Calu3 (cell line): ENCODE measurements around the gene ARMH2. TPM values are rescaled to one million over a fixed set of nuclear protein-coding genes. Genes with fewer than 3 reads are reported as not detected.

ENCODE experiments used
- BruUV-seq: library from RNA; stranded (reverse); fragments of 400-500 nt; replicated peaks from 2 replicates; lab custom pipeline; 2021; lab: Mats Ljungman, UMichigan
- CTCF ChIA-PET: fragments of 300-600 bp; sonication (Branson Sonifier 250); formaldehyde crosslinking; loops from one replicate; lab custom pipeline; 2022; ENCODE audit warnings: antibody characterized with exemption; lab: Charles Lee
- DNase-seq: peaks from one replicate; pipeline ENCODE4 v3.0.0; 2022
- H3K27ac Mint-ChIP-seq: one replicate; pipeline ENCODE4 v1.8.0; 2022; ENCODE audit warnings: mixed read lengths; ENCODE audit not compliant: unreplicated experiment
- H3K27me3 Mint-ChIP-seq: one replicate; pipeline ENCODE4 v1.8.0; 2022; ENCODE audit warnings: mixed read lengths; ENCODE audit not compliant: unreplicated experiment
- H3K36me3 Mint-ChIP-seq: one replicate; pipeline ENCODE4 v1.8.0; 2022; ENCODE audit warnings: mild to moderate bottlenecking, moderate library complexity, mixed read lengths; ENCODE audit not compliant: insufficient read depth, unreplicated experiment
- H3K4me1 Mint-ChIP-seq: one replicate; pipeline ENCODE4 v1.8.0; 2022; ENCODE audit warnings: mild to moderate bottlenecking, low read depth, mixed read lengths; ENCODE audit not compliant: unreplicated experiment
- H3K4me3 Mint-ChIP-seq: one replicate; pipeline ENCODE4 v1.8.0; 2022; ENCODE audit warnings: mild to moderate bottlenecking, low read depth, moderate library complexity, mixed read lengths; ENCODE audit not compliant: unreplicated experiment
- H3K9me3 Mint-ChIP-seq: one replicate; pipeline ENCODE4 v1.8.0; 2022; ENCODE audit warnings: low read depth, mixed read lengths; ENCODE audit not compliant: unreplicated experiment
- intact Hi-C: fragments of 100-400 bp; cut with micrococcal nuclease; formaldehyde crosslinking; loops from one replicate; pipeline ENCODE4 v1.10.0; 2022; ENCODE audit not compliant: unreplicated experiment
- total RNA-seq: library from RNA; stranded (reverse); gene quantifications from 2 replicates; pipeline ENCODE4 v1.2.3, GENCODE V29; 2022
- TF ChIP-seq, protein P1 (sequence below): fragments of 200-600 bp; IDR thresholded peaks from one replicate; pipeline ENCODE4 v1.8.0; 2022; ENCODE audit warnings: antibody characterized with exemption; ENCODE audit not compliant: unreplicated experiment

Gene ARMH2
- total RNA-seq, 1 experiment from 2014 or later: not detected

DNA sequence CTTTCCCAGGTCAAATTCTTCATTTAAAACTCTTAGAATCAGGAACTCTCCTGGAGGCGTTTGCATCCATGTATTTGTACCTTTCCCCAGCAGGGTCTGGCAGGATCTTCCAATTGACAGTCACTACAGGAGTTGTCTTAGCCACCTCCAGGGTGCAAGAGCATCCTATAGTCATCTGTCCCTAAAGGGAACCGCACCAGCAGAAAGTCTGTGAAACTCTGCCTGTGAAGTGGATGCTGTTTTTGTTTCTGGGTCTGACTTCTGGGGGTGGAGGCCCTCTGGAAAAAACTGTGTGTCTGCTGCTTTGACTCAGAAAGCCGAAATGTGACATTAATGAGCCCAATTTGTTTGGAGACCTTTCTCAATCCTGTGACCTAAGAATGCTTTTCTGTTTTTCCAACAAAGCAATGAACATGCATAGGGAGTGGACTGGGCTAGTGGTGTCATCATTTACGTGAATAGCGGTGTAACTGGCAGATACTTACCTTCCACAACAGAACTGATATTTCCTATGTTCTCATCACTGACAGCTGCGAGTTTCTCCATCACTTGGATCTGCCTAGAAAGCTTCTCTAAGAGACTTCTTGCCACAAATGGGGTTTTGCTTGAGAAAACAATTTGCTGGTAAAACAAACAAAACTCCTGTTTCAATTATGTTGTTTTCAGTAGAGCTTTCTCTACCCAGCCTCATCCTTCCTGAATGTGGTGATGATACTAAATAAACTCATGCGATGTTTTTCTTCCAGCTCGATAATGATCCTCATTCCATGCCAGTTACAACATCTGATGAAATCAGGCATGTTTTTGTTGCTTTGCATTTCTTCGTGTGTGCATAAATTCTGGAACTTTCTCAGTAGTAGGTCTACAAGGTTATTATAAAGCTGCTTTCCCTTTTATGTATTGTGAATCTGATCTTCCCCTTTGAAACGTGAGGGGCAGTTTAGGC, 33.3 kb upstream of the ARMH2 start:
- Mint-ChIP-seq H3K4me1 (peaks cover 36% of the 10 kb centered on the region), H3K27ac (no peak overlapping the region), H3K9me3 (peaks cover 4% of the 10 kb centered on the region), H3K4me3 (no peak overlapping the region), H3K36me3 (no peaks in the 10 kb centered on the region), H3K27me3 (no peaks in the 10 kb centered on the region)
- no peak for DNase-seq
- CTCF ChIA-PET: interaction anchor here (0.8 kb wide), 1 partner anchor 9 kb away, joined by 3 read pairs; no protein-coding TSS in a partner anchor
- TF ChIP-seq, protein P1, sequence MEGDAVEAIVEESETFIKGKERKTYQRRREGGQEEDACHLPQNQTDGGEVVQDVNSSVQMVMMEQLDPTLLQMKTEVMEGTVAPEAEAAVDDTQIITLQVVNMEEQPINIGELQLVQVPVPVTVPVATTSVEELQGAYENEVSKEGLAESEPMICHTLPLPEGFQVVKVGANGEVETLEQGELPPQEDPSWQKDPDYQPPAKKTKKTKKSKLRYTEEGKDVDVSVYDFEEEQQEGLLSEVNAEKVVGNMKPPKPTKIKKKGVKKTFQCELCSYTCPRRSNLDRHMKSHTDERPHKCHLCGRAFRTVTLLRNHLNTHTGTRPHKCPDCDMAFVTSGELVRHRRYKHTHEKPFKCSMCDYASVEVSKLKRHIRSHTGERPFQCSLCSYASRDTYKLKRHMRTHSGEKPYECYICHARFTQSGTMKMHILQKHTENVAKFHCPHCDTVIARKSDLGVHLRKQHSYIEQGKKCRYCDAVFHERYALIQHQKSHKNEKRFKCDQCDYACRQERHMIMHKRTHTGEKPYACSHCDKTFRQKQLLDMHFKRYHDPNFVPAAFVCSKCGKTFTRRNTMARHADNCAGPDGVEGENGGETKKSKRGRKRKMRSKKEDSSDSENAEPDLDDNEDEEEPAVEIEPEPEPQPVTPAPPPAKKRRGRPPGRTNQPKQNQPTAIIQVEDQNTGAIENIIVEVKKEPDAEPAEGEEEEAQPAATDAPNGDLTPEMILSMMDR: no peak
- intact Hi-C loops: no loop called here
- no TSS peak for BruUV-seq

DNA sequence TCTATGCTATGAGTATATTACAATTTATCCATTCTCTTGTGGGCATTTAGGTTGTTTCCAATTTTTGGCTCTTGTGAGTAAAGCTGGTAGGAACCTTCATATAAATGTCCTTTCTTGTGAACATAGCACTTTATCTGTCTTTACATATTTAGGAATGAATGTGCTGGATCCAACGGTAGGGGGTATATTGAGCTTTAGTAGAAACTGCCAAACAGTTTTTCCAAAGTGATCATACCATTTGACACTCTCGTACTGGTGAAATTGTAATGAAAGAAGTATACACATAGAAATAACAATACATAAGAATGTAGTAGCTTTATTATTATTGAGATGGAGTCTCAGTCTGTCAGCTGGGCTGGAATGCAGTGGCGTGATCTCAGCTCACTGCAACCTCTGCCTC, 30.9 kb upstream of the ARMH2 start:
- H3K4me1 Mint-ChIP-seq: peaks cover 39% of the 10 kb centered on the region
- no peak overlapping the region for H3K4me3 Mint-ChIP-seq
- no peak for DNase-seq
- H3K9me3 Mint-ChIP-seq: peaks cover 4% of the 10 kb centered on the region
- no TSS peak for BruUV-seq
- CTCF ChIA-PET: interaction anchor here (0.8 to 2.4 kb wide), 6 partner anchors 12 to 188 kb away, joined by 3 to 6 read pairs (median 3); no protein-coding TSS in a partner anchor
- H3K27ac Mint-ChIP-seq: no peak overlapping the region
- no peaks in the 10 kb centered on the region for H3K36me3 Mint-ChIP-seq
- no peaks in the 10 kb centered on the region for H3K27me3 Mint-ChIP-seq
- TF ChIP-seq, protein P1: no peak
- intact Hi-C loops: no loop called here

GRCh38 chr6:24827970-24828369, 29.3 kb upstream of the ARMH2 start:
- Mint-ChIP-seq H3K4me1 (peaks cover 39% of the 10 kb centered on the region), H3K27ac (peak overlapping the region; percentile 58), H3K9me3 (no peaks in the 10 kb centered on the region), H3K4me3 (no peak overlapping the region), H3K27me3 (no peaks in the 10 kb centered on the region), H3K36me3 (no peaks in the 10 kb centered on the region)
- intact Hi-C loops: loop anchor here (2.0 kb wide), 1 partner anchor 49 kb away; no protein-coding TSS in a partner anchor
- TF ChIP-seq, protein P1: no peak
- CTCF ChIA-PET: interaction anchor here (0.8 to 2.4 kb wide), 7 partner anchors 24 to 190 kb away, joined by 3 to 6 read pairs (median 3); partner anchors contain the start of gene GMNN
- DNase-seq: no peak
- no TSS peak for BruUV-seq

DNA sequence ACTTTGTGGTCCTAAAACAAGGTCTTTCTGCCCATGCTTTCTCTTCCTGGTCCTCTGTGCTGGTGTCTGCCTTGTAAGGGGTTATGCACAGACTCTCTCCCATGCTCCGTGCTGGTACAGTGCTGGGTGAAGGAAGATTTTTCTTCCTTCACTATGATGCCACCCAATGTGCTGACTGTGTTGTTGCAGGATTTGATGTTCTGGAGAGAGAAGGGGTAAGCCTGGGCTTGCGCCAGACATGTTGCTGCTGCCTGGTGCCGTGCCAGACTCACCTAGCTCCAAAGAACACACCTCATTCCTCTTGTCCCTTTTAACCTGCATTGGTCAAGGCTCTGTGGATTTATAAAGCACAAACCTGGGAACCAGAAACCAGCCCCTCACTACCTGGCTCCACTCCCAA, 28.4 kb upstream of the ARMH2 start:
- peak; percentile 54 for DNase-seq
- CTCF ChIA-PET: interaction anchor here (0.6 to 1.5 kb wide), 6 partner anchors 9 to 191 kb away, joined by 3 to 6 read pairs (median 3); no protein-coding TSS in a partner anchor

More for the DNA sequence above, 28.4 kb upstream of the ARMH2 start:
- H3K36me3 Mint-ChIP-seq: no peaks in the 10 kb centered on the region
- TF ChIP-seq, protein P1: no peak
- H3K4me3 Mint-ChIP-seq: no peak overlapping the region
- no peaks in the 10 kb centered on the region for H3K9me3 Mint-ChIP-seq
- H3K27ac Mint-ChIP-seq: peak overlapping the region; percentile 58
- intact Hi-C loops: loop anchor here (2.0 kb wide), 1 partner anchor 48 kb away; no protein-coding TSS in a partner anchor
- BruUV-seq: no TSS peak
- no peaks in the 10 kb centered on the region for H3K27me3 Mint-ChIP-seq
- H3K4me1 Mint-ChIP-seq: peaks cover 40% of the 10 kb centered on the region
